ENCODE data around the gene PTGER3. TPM values are rescaled to one million over a fixed set of nuclear protein-coding genes. Genes with fewer than 3 reads are reported as not detected.

PTGER3 gene
- total and polyA plus RNA-seq, 9 donors: 0.86 to 8.9 (median 3.5) TPM

DNA sequence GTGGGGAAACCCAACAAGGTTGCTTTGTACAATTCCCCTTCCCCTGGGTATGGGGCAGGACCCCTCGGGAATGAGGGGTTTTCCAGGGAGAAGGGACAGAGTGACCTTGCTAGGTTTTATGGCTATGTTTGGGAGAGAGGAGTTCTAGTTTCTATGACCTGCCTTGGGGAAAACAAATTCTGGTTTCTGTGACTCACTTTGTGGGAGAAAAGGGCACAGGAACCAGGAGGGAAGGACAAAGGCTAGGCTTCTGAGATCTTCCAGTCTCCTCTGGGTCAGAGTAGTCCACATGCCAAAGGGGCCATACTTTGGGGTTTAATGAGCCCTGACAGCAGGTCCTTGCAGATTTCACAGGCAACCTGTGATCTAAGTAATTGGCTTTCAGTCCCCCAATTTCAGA lies 5.5 kb upstream of the PTGER3 start:
- no peaks in the 10 kb centered on the region for H3K4me1 ChIP-seq (ENCODE audit: insufficient read depth)
- intact Hi-C loops (cut with DNase I): loop anchor here in 1 of 4 donors (10.0 kb wide), 1 partner anchor 1908 kb away; no protein-coding TSS in a partner anchor
- H3K27me3 ChIP-seq: no peaks in the 10 kb centered on the region
- no peak for TF ChIP-seq POLR2A (IDR thresholded peaks at IDR 0.05)
- TF ChIP-seq, protein P1, sequence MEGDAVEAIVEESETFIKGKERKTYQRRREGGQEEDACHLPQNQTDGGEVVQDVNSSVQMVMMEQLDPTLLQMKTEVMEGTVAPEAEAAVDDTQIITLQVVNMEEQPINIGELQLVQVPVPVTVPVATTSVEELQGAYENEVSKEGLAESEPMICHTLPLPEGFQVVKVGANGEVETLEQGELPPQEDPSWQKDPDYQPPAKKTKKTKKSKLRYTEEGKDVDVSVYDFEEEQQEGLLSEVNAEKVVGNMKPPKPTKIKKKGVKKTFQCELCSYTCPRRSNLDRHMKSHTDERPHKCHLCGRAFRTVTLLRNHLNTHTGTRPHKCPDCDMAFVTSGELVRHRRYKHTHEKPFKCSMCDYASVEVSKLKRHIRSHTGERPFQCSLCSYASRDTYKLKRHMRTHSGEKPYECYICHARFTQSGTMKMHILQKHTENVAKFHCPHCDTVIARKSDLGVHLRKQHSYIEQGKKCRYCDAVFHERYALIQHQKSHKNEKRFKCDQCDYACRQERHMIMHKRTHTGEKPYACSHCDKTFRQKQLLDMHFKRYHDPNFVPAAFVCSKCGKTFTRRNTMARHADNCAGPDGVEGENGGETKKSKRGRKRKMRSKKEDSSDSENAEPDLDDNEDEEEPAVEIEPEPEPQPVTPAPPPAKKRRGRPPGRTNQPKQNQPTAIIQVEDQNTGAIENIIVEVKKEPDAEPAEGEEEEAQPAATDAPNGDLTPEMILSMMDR (IDR thresholded peaks at IDR 0.05): no peak
- TF ChIP-seq EP300 (IDR thresholded peaks at IDR 0.05): no peak
- 12 to 42% (median 29%) methylated on average over 1 of the region's 1 CpG for WGBS, 3 donors
- H3K9me3 ChIP-seq: no peaks in the 10 kb centered on the region
- H3K27ac ChIP-seq: no peak overlapping the region
- no peak for DNase-seq
- no peak overlapping the region for H3K4me3 ChIP-seq
- H3K36me3 ChIP-seq: no peaks in the 10 kb centered on the region

DNA sequence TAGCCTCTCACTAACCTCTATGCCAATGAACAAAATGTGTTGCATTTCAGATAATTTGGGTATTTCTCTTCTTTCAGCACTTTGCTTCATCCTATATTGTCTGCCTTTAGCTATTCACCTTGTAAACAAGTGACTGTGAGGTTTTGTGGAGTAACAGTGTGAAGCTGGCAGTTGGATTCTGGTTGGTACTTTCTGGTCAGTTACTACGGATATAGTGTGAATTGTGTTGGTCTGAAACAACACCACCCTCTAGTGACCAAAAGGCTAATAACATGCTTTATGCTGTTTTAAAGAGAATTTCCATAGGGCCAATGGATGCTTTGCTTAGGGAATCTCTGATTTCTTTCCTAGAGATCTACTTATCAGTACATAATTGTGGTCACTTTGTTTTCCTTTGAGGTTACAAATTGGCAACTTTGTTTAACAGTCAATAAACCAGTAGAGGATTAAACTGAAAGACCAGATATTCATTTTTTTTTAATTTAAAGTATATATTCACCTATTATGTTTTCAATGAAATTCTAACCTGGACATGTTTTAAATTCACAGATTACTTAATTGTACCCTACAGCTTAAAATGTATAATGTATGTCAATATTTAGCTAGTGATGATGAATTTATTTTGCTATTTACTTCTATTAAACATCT lies 2.5 kb upstream of the PTGER3 start:
- TF ChIP-seq EP300 (IDR thresholded peaks at IDR 0.05): no peak
- TF ChIP-seq, protein P1 (IDR thresholded peaks at IDR 0.05): peak; percentile 47 to 58 (median 57)
- TF ChIP-seq POLR2A (IDR thresholded peaks at IDR 0.05): no peak
- no peaks in the 10 kb centered on the region for H3K27me3 ChIP-seq
- no peaks in the 10 kb centered on the region for H3K36me3 ChIP-seq
- peaks cover 4% of the 10 kb centered on the region for H3K4me1 ChIP-seq (ENCODE audit: insufficient read depth)
- no peak overlapping the region for H3K4me3 ChIP-seq
- intact Hi-C loops (cut with DNase I): loop anchor here in 3 of 4 donors (1.0 to 10.0 kb wide), 6 partner anchors 363 to 1905 kb away; no protein-coding TSS in a partner anchor
- DNase-seq: no peak
- H3K27ac ChIP-seq: no peak overlapping the region
- no peaks in the 10 kb centered on the region for H3K9me3 ChIP-seq
- 0 to 1% (median 0%) methylated on average over 1 of the region's 1 CpG for WGBS, 3 donors

DNA sequence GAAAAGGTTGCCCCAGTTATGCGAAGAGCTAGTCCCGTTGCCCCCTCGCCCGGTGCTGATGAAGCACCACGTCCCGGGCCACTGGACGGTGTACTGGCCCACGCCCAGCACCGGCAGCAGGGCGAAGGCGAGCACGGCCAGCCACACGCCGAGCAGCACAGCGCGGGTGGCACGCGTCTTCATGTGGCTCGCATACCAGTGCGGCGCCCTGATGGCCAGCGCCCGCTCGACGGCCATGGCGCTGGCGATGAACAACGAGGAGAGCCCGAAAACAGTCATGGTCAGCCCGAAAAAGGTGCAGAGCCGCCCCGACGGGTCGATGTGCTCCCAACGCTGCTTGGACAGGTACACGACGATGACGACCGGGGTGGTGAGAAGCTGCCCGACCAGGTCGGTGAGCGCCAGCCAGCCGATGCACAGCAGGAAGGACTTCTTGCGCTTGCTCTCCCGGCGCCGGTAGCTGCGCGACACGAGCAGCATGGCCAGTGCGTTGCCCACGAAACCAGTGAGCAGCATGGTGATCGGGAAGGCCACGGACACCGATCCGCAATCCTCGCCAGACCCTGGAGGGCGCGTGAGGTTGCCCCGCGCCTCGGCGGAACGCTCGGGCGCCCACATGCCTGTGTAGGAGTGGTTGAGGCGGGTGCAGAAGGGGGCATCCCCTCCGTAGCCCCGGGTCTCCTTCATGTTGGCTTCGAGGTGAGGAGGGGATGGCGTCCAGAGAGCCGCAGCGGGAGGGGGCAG lies 553 bp downstream of the PTGER3 start:
- H3K36me3 ChIP-seq: no peaks in the 10 kb centered on the region
- peak in 2 of 5 donors; percentile 16 to 18 for DNase-seq
- H3K27ac ChIP-seq: no peak overlapping the region
- intact Hi-C loops (cut with DNase I): loop anchor here in 2 of 4 donors (5.0 to 10.0 kb wide), 3 partner anchors 360 to 522 kb away; no protein-coding TSS in a partner anchor
- peak overlapping the region; percentile 65 for H3K4me3 ChIP-seq
- no peaks in the 10 kb centered on the region for H3K9me3 ChIP-seq
- H3K27me3 ChIP-seq: no peaks in the 10 kb centered on the region
- WGBS, 3 donors: 3 to 6% (median 5%) methylated on average over 69 to 73 of the region's 73 CpGs
- H3K4me1 ChIP-seq (ENCODE audit: insufficient read depth): peaks cover 4% of the 10 kb centered on the region
- TF ChIP-seq POLR2A (IDR thresholded peaks at IDR 0.05) (no peak), EP300 (IDR thresholded peaks at IDR 0.05) (no peak)
- TF ChIP-seq, protein P1 (IDR thresholded peaks at IDR 0.05): no peak

DNA sequence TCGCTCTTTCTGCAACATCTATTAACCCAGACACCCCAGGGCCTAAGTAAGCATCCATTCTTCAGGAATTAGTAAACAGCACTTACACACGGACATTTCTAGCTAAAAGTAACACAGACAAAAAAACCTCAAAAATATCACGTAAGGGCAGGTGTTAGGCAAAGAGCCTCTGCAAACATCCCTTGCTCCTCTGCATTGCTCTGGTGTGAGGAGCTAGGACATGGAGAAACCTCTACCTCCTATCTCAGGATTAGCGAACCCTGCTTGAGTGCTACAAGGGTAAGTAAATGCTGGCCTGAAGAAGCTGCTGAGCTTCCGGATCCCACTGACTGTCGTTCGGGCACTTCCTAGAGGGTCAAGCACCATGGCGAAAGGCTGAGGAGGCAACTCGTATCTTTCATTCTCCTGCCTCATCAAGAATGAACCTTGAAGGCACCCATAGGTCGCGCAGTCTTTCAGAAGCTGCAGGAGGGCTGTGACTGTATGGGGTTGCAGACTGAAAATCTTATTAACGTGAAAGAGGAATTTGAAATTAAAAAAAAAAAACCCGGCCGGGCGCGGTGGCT lies 2.1 kb downstream of the PTGER3 start:
- Histone ChIP-seq H3K4me1 (ENCODE audit: insufficient read depth) (peaks cover 4% of the 10 kb centered on the region), H3K27me3 (no peaks in the 10 kb centered on the region), H3K4me3 (peak overlapping the region; percentile 45), H3K27ac (no peak overlapping the region), H3K36me3 (no peaks in the 10 kb centered on the region), H3K9me3 (no peaks in the 10 kb centered on the region)
- DNase-seq: no peak
- intact Hi-C loops (cut with DNase I): loop anchor here in 2 of 4 donors (5.0 to 10.0 kb wide), 3 partner anchors 358 to 521 kb away; no protein-coding TSS in a partner anchor
- TF ChIP-seq, protein P1 (IDR thresholded peaks at IDR 0.05): no peak
- TF ChIP-seq POLR2A (IDR thresholded peaks at IDR 0.05) (no peak), EP300 (IDR thresholded peaks at IDR 0.05) (no peak)
- 81 to 89% (median 88%) methylated on average over 16 of the region's 16 CpGs for WGBS, 3 donors

Data from ovary (tissue), 9 donors.